Nephron progenitor cell (in vitro differentiated cells): ENCODE data around the gene SPACA9.

Source experiments
- DNase-seq: peaks from one replicate; pipeline ENCODE4 v3.0.0; 2021
- H3K27ac Mint-ChIP-seq: 2 replicates; pipeline ENCODE4 v1.8.0; 2021; ENCODE audit warnings: mild to moderate bottlenecking, moderate library complexity, mixed read lengths
- H3K27me3 Mint-ChIP-seq: 2 replicates; pipeline ENCODE4 v1.8.0; 2021; ENCODE audit warnings: mild to moderate bottlenecking, low read depth, mixed read lengths; ENCODE audit not compliant: poor library complexity
- H3K36me3 Mint-ChIP-seq: 2 replicates; pipeline ENCODE4 v1.8.0; 2021; ENCODE audit warnings: low read depth, mixed read lengths
- H3K4me1 Mint-ChIP-seq: 2 replicates; pipeline ENCODE4 v1.8.0; 2021; ENCODE audit warnings: mixed read lengths
- H3K4me3 Mint-ChIP-seq: 2 replicates; pipeline ENCODE4 v1.8.0; 2021; ENCODE audit warnings: mild to moderate bottlenecking, moderate library complexity, mixed read lengths
- H3K9me3 Mint-ChIP-seq: 2 replicates; pipeline ENCODE4 v1.8.0; 2021; ENCODE audit warnings: mild to moderate bottlenecking, moderate library complexity, mixed read lengths
- CTCF ChIP-seq: fragments of 200-600 bp; sonication (generic); IDR thresholded peaks from 2 replicates; pipeline ENCODE4 v1.5.0; 2021; ENCODE audit warnings: antibody characterized with exemption

Gene SPACA9

GRCh38 chr9:132883349-132884294, 4.9 kb downstream of the SPACA9 start:
- H3K4me3 Mint-ChIP-seq: no peak overlapping the region
- H3K9me3 Mint-ChIP-seq: no peaks in the 10 kb centered on the region
- no peak overlapping the region for H3K27ac Mint-ChIP-seq
- H3K36me3 Mint-ChIP-seq: no peaks in the 10 kb centered on the region
- peaks cover 7% of the 10 kb centered on the region for H3K27me3 Mint-ChIP-seq
- no peak for DNase-seq
- H3K4me1 Mint-ChIP-seq: peaks cover 28% of the 10 kb centered on the region
- no peak for TF ChIP-seq CTCF

GRCh38 chr9:132885720-132886333, 7.1 kb downstream of the SPACA9 start:
- Mint-ChIP-seq H3K36me3 (no peaks in the 10 kb centered on the region), H3K27me3 (no peaks in the 10 kb centered on the region), H3K4me3 (no peak overlapping the region), H3K4me1 (peaks cover 16% of the 10 kb centered on the region), H3K9me3 (no peaks in the 10 kb centered on the region), H3K27ac (no peak overlapping the region)
- TF ChIP-seq CTCF: no peak
- DNase-seq: no peak

GRCh38 chr9:132886334-132886725, 7.6 kb downstream of the SPACA9 start:
- DNase-seq: no peak
- Mint-ChIP-seq H3K36me3 (no peaks in the 10 kb centered on the region), H3K4me1 (peaks cover 16% of the 10 kb centered on the region), H3K27me3 (no peaks in the 10 kb centered on the region), H3K4me3 (no peak overlapping the region), H3K27ac (no peak overlapping the region), H3K9me3 (no peaks in the 10 kb centered on the region)
- TF ChIP-seq CTCF: no peak

GRCh38 chr9:132887181-132888120, 8.8 kb downstream of the SPACA9 start:
- TF ChIP-seq CTCF: no peak
- no peak for DNase-seq
- no peak overlapping the region for H3K27ac Mint-ChIP-seq
- H3K27me3 Mint-ChIP-seq: no peaks in the 10 kb centered on the region
- no peaks in the 10 kb centered on the region for H3K9me3 Mint-ChIP-seq
- no peak overlapping the region for H3K4me3 Mint-ChIP-seq
- peaks cover 11% of the 10 kb centered on the region for H3K4me1 Mint-ChIP-seq
- H3K36me3 Mint-ChIP-seq: no peaks in the 10 kb centered on the region

- no peaks in the 10 kb centered on the region for H3K36me3 Mint-ChIP-seq
- no peaks in the 10 kb centered on the region for H3K27me3 Mint-ChIP-seq
- no peak overlapping the region for H3K27ac Mint-ChIP-seq
- peaks cover 4% of the 10 kb centered on the region for H3K4me1 Mint-ChIP-seq
- no peak for DNase-seq
- no peak overlapping the region for H3K4me3 Mint-ChIP-seq
- no peaks in the 10 kb centered on the region for H3K9me3 Mint-ChIP-seq
- TF ChIP-seq CTCF: no peak
Observed at GRCh38 chr9:132888151-132888550, 9.5 kb downstream of the SPACA9 start.
